PFSK-1 (cell line): ENCODE data around the gene CFAP20.

Source experiments
- FOXP2 ChIP-seq: optimal IDR thresholded peaks from 2 replicates; pipeline ENCODE3; 2011; ENCODE audit warnings: borderline replicate concordance, control low read depth, inconsistent platforms; ENCODE audit not compliant: insufficient read depth; ENCODE audit errors: extremely low read length, extremely low read depth
- POLR2AphosphoS5 ChIP-seq: IDR thresholded peaks from 2 replicates; pipeline ENCODE4 v1.6.1; 2012; ENCODE audit warnings: low read depth, mild to moderate bottlenecking, control low read depth, low read length, moderate library complexity
- SIN3A ChIP-seq: IDR thresholded peaks from 2 replicates; pipeline ENCODE4 v1.6.1; 2012; ENCODE audit warnings: mild to moderate bottlenecking, low read length, moderate library complexity, borderline replicate concordance; ENCODE audit not compliant: insufficient read depth
- TAF1 ChIP-seq: IDR thresholded peaks from 2 replicates; pipeline ENCODE4 v1.6.1; 2012; ENCODE audit warnings: low read length, control low read depth, borderline replicate concordance; ENCODE audit not compliant: insufficient read depth
- TF ChIP-seq, protein P1 (sequence below), 2 experiments: IDR thresholded peaks; 2 replicates each; pipeline versions ENCODE4 v1.6.1 to v1.8.0; 2011 to 2012; ENCODE audit warnings: low read depth in 2 of 2, low read length in 2 of 2, control low read depth in 1 of 2, inconsistent platforms in 1 of 2, mild to moderate bottlenecking in 1 of 2, moderate library complexity in 1 of 2; ENCODE audit not compliant: insufficient read depth in 1 of 2

DNA sequence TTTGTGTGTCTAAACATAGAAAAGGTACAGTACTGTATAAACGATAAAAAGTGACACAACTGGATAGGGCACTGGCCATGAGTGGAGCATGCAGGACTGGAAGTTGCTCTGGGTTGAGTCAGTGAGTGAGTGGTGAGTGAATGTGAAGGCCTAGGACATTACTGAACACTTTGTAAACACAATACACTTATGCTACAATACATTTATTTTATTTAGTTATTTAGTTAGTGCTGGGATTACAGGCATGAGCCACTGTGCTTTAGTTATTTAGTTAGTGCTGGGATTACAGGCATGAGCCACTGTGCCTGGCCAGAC lies 4.6 kb downstream of the CFAP20 start:
- TF ChIP-seq SIN3A, result no peak
- no peak for TF ChIP-seq POLR2AphosphoS5
- TF ChIP-seq TAF1, result no peak
- TF ChIP-seq, protein P1, sequence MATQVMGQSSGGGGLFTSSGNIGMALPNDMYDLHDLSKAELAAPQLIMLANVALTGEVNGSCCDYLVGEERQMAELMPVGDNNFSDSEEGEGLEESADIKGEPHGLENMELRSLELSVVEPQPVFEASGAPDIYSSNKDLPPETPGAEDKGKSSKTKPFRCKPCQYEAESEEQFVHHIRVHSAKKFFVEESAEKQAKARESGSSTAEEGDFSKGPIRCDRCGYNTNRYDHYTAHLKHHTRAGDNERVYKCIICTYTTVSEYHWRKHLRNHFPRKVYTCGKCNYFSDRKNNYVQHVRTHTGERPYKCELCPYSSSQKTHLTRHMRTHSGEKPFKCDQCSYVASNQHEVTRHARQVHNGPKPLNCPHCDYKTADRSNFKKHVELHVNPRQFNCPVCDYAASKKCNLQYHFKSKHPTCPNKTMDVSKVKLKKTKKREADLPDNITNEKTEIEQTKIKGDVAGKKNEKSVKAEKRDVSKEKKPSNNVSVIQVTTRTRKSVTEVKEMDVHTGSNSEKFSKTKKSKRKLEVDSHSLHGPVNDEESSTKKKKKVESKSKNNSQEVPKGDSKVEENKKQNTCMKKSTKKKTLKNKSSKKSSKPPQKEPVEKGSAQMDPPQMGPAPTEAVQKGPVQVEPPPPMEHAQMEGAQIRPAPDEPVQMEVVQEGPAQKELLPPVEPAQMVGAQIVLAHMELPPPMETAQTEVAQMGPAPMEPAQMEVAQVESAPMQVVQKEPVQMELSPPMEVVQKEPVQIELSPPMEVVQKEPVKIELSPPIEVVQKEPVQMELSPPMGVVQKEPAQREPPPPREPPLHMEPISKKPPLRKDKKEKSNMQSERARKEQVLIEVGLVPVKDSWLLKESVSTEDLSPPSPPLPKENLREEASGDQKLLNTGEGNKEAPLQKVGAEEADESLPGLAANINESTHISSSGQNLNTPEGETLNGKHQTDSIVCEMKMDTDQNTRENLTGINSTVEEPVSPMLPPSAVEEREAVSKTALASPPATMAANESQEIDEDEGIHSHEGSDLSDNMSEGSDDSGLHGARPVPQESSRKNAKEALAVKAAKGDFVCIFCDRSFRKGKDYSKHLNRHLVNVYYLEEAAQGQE (IDR thresholded peaks at IDR 0.05; ENCODE audit: insufficient read depth in 1 of 2, low read depth in 2 of 2, low read length in 2 of 2), result no peak
- TF ChIP-seq FOXP2, result no peak
